A673 (cell line): ENCODE measurements around the gene PRR15.

Experiments
- CTCF ChIP-seq: fragments of 300-800, 200-600 bp; sonication (generic); conservative IDR thresholded peaks from 2 replicates; pipeline ENCODE4 v1.5.1; 2017; ENCODE audit warnings: low read depth, mild to moderate bottlenecking, antibody characterized with exemption, low read length, moderate library complexity, mixed read lengths
- EZH2 ChIP-seq: fragments of 200-600 bp; sonication (generic); IDR thresholded peaks from 2 replicates; pipeline ENCODE4 v1.6.1; 2017; ENCODE audit warnings: borderline replicate concordance, low read depth, mild to moderate bottlenecking, mixed read lengths, antibody characterized with exemption, low read length; ENCODE audit not compliant: poor library complexity, severe bottlenecking

- TF ChIP-seq CTCF (no peak), EZH2 (no peak)
Observed at GRCh38 chr7:29539471-29539870, 24.2 kb upstream of the PRR15 start.
